Ishikawa (cell line): ENCODE measurements around the gene PP2D1.

Experiments
- CEBPB ChIP-seq: IDR thresholded peaks from 2 replicates; pipeline ENCODE4 v1.6.1; 2012
- CREB1 ChIP-seq: IDR thresholded peaks from 2 replicates; pipeline ENCODE4 v1.6.1; 2012; ENCODE audit warnings: low read depth
- EGR1 ChIP-seq: IDR thresholded peaks from 2 replicates; pipeline ENCODE4 v1.6.1; 2012
- EP300 ChIP-seq: IDR thresholded peaks from 2 replicates; pipeline ENCODE4 v1.6.1; 2012; ENCODE audit warnings: borderline replicate concordance
- FOXM1 ChIP-seq: IDR thresholded peaks from 2 replicates; pipeline ENCODE4 v1.6.1; 2012; ENCODE audit warnings: low read depth, borderline replicate concordance
- MAX ChIP-seq: IDR thresholded peaks from 2 replicates; pipeline ENCODE4 v1.6.1; 2012
- NFIC ChIP-seq: IDR thresholded peaks from 2 replicates; pipeline ENCODE4 v1.6.1; 2012
- RAD21 ChIP-seq: IDR thresholded peaks from 2 replicates; pipeline ENCODE4 v1.6.1; 2012; ENCODE audit warnings: low read depth
- TAF1 ChIP-seq: IDR thresholded peaks from 2 replicates; pipeline ENCODE4 v1.6.1; 2012; ENCODE audit warnings: low read depth, mild to moderate bottlenecking
- TCF12 ChIP-seq: IDR thresholded peaks from 2 replicates; pipeline ENCODE4 v1.6.1; 2012; ENCODE audit warnings: low read depth
- TEAD4 ChIP-seq: IDR thresholded peaks from 2 replicates; pipeline ENCODE4 v1.6.1; 2012
- USF1 ChIP-seq: IDR thresholded peaks from 2 replicates; pipeline ENCODE4 v1.6.1; 2012
- YY1 ChIP-seq: IDR thresholded peaks from 2 replicates; pipeline ENCODE4 v1.6.1; 2012; ENCODE audit warnings: low read depth
- ZBTB7A ChIP-seq: IDR thresholded peaks from 2 replicates; pipeline ENCODE4 v1.6.1; 2012; ENCODE audit warnings: low read depth
- TF ChIP-seq, protein P1 (sequence below): IDR thresholded peaks from 2 replicates; pipeline ENCODE4 v1.6.1; 2012; ENCODE audit warnings: low read depth, mild to moderate bottlenecking

Gene PP2D1

DNA sequence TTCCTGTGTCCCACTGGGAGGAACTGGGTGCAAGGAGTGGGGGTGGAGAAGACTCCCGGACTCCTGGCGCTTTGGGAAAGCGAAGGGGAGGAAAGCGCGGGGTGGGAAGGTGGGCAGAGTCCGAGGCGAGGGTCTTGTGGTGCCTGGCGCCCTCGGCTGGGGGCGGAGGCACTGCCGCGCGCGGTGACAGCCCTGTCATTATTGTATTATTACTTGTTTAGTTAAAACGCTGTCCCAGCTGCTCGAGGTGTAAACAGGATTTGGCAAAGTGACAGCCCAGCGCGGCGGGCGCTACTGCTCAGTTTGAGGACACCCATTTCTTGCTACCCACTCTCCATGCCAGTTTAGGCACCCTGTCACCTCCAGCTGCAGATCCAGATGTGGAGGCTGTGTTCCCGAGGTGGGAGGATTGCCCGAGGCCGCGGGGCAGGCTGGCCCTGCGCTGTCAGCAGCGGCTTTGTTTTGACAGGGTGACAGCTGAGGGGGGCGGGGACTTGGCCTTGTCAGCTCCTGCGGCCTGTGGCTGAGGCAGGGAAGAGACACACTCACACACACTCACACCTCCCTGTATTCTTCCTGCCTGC is 29.2 kb upstream of the PP2D1 start:
- TF ChIP-seq USF1 (0 out of 2 replicates have a peak, but pooled peaks have one; percentile 18), YY1 (no peak), FOXM1 (no peak), MAX (peak; percentile 50)
- TF ChIP-seq, protein P1, sequence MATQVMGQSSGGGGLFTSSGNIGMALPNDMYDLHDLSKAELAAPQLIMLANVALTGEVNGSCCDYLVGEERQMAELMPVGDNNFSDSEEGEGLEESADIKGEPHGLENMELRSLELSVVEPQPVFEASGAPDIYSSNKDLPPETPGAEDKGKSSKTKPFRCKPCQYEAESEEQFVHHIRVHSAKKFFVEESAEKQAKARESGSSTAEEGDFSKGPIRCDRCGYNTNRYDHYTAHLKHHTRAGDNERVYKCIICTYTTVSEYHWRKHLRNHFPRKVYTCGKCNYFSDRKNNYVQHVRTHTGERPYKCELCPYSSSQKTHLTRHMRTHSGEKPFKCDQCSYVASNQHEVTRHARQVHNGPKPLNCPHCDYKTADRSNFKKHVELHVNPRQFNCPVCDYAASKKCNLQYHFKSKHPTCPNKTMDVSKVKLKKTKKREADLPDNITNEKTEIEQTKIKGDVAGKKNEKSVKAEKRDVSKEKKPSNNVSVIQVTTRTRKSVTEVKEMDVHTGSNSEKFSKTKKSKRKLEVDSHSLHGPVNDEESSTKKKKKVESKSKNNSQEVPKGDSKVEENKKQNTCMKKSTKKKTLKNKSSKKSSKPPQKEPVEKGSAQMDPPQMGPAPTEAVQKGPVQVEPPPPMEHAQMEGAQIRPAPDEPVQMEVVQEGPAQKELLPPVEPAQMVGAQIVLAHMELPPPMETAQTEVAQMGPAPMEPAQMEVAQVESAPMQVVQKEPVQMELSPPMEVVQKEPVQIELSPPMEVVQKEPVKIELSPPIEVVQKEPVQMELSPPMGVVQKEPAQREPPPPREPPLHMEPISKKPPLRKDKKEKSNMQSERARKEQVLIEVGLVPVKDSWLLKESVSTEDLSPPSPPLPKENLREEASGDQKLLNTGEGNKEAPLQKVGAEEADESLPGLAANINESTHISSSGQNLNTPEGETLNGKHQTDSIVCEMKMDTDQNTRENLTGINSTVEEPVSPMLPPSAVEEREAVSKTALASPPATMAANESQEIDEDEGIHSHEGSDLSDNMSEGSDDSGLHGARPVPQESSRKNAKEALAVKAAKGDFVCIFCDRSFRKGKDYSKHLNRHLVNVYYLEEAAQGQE: no peak

GRCh38 chr3:20040548-20041196 is 28.6 kb upstream of the PP2D1 start:
- no peak; the same call in 1 of the 2 replicates for TF ChIP-seq RAD21
- TF ChIP-seq ZBTB7A: peak; percentile 66; the same call in 1 of the 2 replicates
- peak; percentile 26 for TF ChIP-seq MAX
- TF ChIP-seq YY1: no peak
- peak; percentile 10; the same call in 1 of the 2 replicates for TF ChIP-seq TCF12

DNA sequence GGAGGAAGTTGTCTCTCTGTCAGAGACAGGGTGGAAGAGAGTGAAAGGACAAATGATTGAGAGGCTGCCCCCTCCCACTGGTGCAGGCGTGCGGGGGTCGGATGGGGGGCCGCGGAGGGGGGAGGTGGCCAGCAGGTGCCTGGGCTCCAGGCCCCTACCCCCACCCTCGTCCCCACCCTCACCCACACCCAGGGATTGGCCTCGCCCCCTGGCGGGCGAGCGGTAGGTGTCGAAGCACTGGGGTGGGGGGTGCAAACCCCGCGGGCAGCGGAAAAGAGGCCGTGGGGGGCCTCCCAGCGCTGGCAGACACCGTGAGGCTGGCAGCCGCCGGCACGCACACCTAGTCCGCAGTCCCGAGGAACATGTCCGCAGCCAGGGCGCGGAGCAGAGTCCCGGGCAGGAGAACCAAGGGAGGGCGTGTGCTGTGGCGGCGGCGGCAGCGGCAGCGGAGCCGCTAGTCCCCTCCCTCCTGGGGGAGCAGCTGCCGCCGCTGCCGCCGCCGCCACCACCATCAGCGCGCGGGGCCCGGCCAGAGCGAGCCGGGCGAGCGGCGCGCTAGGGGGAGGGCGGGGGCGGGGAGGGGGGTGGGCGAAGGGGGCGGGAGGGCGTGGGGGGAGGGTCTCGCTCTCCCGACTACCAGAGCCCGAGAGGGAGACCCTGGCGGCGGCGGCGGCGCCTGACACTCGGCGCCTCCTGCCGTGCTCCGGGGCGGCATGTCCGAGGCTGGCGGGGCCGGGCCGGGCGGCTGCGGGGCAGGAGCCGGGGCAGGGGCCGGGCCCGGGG is 27.9 kb upstream of the PP2D1 start, which contains the start of gene KAT2B:
Gene KAT2B (plus strand): TSS at position 682 of the 783 bp plus-strand sequence. CDS start 32 bp downstream, at position 714.
- TF ChIP-seq EP300 (no peak), RAD21 (peak; percentile 7; the same call in 1 of the 2 replicates), YY1 (0 out of 2 replicates have a peak, but pooled peaks have one; percentile 18), ZBTB7A (peak; percentile 76; the same call in 1 of the 2 replicates), NFIC (0 out of 2 replicates have a peak, but pooled peaks have one; percentile 21), FOXM1 (no peak), TAF1 (0 out of 2 replicates have a peak, but pooled peaks have one; percentile 31), MAX (0 out of 2 replicates have a peak, but pooled peaks have one; percentile 22)

DNA sequence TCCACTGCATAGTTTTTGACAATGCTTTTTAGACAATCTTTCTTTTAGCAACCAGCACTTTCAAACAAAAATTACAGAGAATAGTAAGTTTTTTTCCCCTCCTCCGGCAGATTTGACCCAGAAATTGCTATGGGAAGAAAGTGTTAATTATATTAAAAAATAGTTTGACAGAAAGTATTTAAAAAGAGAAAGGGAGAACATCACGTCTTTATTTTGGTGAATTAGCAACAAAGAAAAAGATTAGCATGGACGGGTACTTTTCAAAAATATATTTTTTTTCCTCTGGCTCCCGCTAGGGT is 27.4 kb upstream of the PP2D1 start:
- TF ChIP-seq YY1 (no peak), CEBPB (no peak), NFIC (no peak), FOXM1 (no peak), EGR1 (no peak), RAD21 (no peak), CREB1 (no peak), MAX (no peak), TEAD4 (no peak), ZBTB7A (no peak), USF1 (no peak), TAF1 (no peak), EP300 (no peak), TCF12 (no peak)
- TF ChIP-seq, protein P1: no peak
